H1 (cell line): ENCODE measurements around the gene ATF7. TPM values are rescaled to one million over a fixed set of nuclear protein-coding genes. Genes with fewer than 3 reads are reported as not detected.

Experiments
- CTCF ChIA-PET: fragments of 300-600 bp; sonication (Branson Sonifier 250); formaldehyde crosslinking; loops from one replicate; lab custom pipeline; 2021; ENCODE audit not compliant: partially characterized antibody; lab: Charles Lee
- POLR2A ChIA-PET: fragments of 300-600 bp; sonication (Branson Sonifier 250); formaldehyde crosslinking; loops from one replicate; lab custom pipeline; 2021; ENCODE audit warnings: inconsistent platforms; ENCODE audit not compliant: partially characterized antibody; lab: Charles Lee
- DNase-seq, 2 experiments: peaks; one replicate each; pipeline versions ENCODE4 v3.0.0 to v3.0.0-alpha.2; 2010 to 2022; ENCODE audit warnings: low spot score in 2 of 2, low read depth in 1 of 2, mixed read lengths in 1 of 2
- FAIRE-seq: peaks from 2 replicates; lab custom pipeline; 2011; peaks lifted over from hg19 to GRCh38; lab: Jason Lieb, UNC
- H2AFZ ChIP-seq: 2 replicates; pipeline ENCODE4 v1.8.1; 2012; ENCODE audit warnings: low read length, inconsistent platforms
- H2AK5ac ChIP-seq: 2 replicates; pipeline ENCODE4 v1.6.1; 2013; ENCODE audit warnings: low read depth, low read length
- H2BK120ac ChIP-seq: replicated peaks from 2 replicates; pipeline ENCODE3; 2013; ENCODE audit warnings: low read depth, low read length, inconsistent platforms
- H2BK12ac ChIP-seq: 2 replicates; pipeline ENCODE4 v1.6.1; 2013; ENCODE audit warnings: low read depth, low read length
- H2BK15ac ChIP-seq: 2 replicates; pipeline ENCODE4 v1.6.1; 2013; ENCODE audit warnings: low read length
- H2BK20ac ChIP-seq: 2 replicates; pipeline ENCODE4 v1.6.1; 2013; ENCODE audit warnings: low read length
- H2BK5ac ChIP-seq: 2 replicates; pipeline ENCODE4 v1.6.1; 2013; ENCODE audit warnings: low read depth, low read length
- H3K14ac ChIP-seq: 2 replicates; pipeline ENCODE4 v1.6.1; 2013; ENCODE audit warnings: inconsistent platforms; ENCODE audit not compliant: insufficient read length
- H3K18ac ChIP-seq: 2 replicates; pipeline ENCODE4 v1.6.1; 2013; ENCODE audit warnings: low read length; ENCODE audit errors: extremely low read depth
- H3K23ac ChIP-seq: 2 replicates; pipeline ENCODE4 v1.6.1; 2013; ENCODE audit warnings: inconsistent platforms; ENCODE audit not compliant: insufficient read length
- H3K23me2 ChIP-seq: 2 replicates; pipeline ENCODE4 v1.6.1; 2013; ENCODE audit warnings: low read depth, low read length
- H3K27ac ChIP-seq: 2 replicates; pipeline ENCODE4 v1.6.1; 2011; ENCODE audit warnings: low read depth, low read length, inconsistent platforms
- H3K27me3 ChIP-seq, 4 experiments: replicated peaks in 1 of 4; 1 replicate in 1 of 4; 2 replicates in 3 of 4; pipeline versions ENCODE4 v1.6.1 to v1.8.1; 2011 to 2013; ENCODE audit warnings: low read length in 3 of 4, mild to moderate bottlenecking in 3 of 4, inconsistent platforms in 2 of 4, mixed read lengths in 2 of 4, moderate library complexity in 1 of 4; ENCODE audit not compliant: control insufficient read depth in 3 of 4, insufficient read depth in 3 of 4; ENCODE audit errors: extremely low read depth in 1 of 4
- H3K36me3 ChIP-seq, 4 experiments: 2 replicates each; pipeline versions ENCODE4 v1.6.1 to v1.8.1; 2011 to 2013; ENCODE audit warnings: mild to moderate bottlenecking in 4 of 4, low read length in 3 of 4, moderate library complexity in 2 of 4, control low read depth in 1 of 4, inconsistent platforms in 1 of 4; ENCODE audit not compliant: insufficient read depth in 4 of 4, control insufficient read depth in 2 of 4
- H3K4ac ChIP-seq: replicated peaks from 2 replicates; pipeline ENCODE3; 2013; ENCODE audit warnings: low read length, low read depth, mixed read lengths, inconsistent platforms; ENCODE audit not compliant: insufficient read length
- H3K4me1 ChIP-seq, 4 experiments: replicated peaks in 1 of 4; 1 replicate in 1 of 4; 2 replicates in 3 of 4; pipeline versions ENCODE4 v1.6.1 to v1.8.1; 2011 to 2013; ENCODE audit warnings: low read length in 3 of 4, inconsistent platforms in 2 of 4, mixed read lengths in 1 of 4; ENCODE audit not compliant: insufficient read depth in 4 of 4, control insufficient read depth in 3 of 4
- H3K4me2 ChIP-seq, 2 experiments: 2 replicates each; pipeline versions ENCODE4 v1.6.1 to v1.8.1; 2011 to 2013; ENCODE audit warnings: low read depth in 2 of 2, low read length in 2 of 2, control low read depth in 1 of 2, inconsistent platforms in 1 of 2, mild to moderate bottlenecking in 1 of 2; ENCODE audit not compliant: insufficient read depth in 1 of 2
- H3K4me3 ChIP-seq, 4 experiments: fragments of 200-600, 300-600 bp in 1 of 4; sonication (generic), shearing (Covaris generic), sonication (Bioruptor Twin) in 1 of 4; 2 replicates each; pipeline versions ENCODE4 v1.5.1 to v1.8.1; 2011 to 2016; ENCODE audit warnings: low read length in 4 of 4, low read depth in 3 of 4, control low read depth in 2 of 4, inconsistent platforms in 2 of 4, mild to moderate bottlenecking in 2 of 4, mixed read lengths in 1 of 4, moderate library complexity in 1 of 4; ENCODE audit not compliant: insufficient read depth in 2 of 4; ENCODE audit errors: extremely low read depth in 1 of 4
- H3K56ac ChIP-seq: replicated peaks from 2 replicates; pipeline ENCODE3; 2013; ENCODE audit warnings: low read depth, mild to moderate bottlenecking, mixed read lengths, low read length, inconsistent platforms; ENCODE audit not compliant: insufficient read length
- H3K79me1 ChIP-seq: 2 replicates; pipeline ENCODE4 v1.6.1; 2013; ENCODE audit warnings: low read depth, low read length, control low read depth
- H3K79me2 ChIP-seq, 2 experiments: 2 replicates each; pipeline versions ENCODE4 v1.6.1 to v1.8.1; 2012 to 2013; ENCODE audit warnings: low read length in 2 of 2, mild to moderate bottlenecking in 2 of 2, inconsistent platforms in 1 of 2; ENCODE audit not compliant: insufficient read depth in 2 of 2, control insufficient read depth in 1 of 2
- H3K9ac ChIP-seq, 4 experiments: replicated peaks in 1 of 4; 1 replicate in 1 of 4; 2 replicates in 3 of 4; pipeline versions ENCODE4 v1.6.1 to v1.8.1; 2011 to 2013; ENCODE audit warnings: low read depth in 3 of 4, low read length in 3 of 4, control low read depth in 2 of 4, mild to moderate bottlenecking in 2 of 4, moderate library complexity in 2 of 4, inconsistent platforms in 1 of 4; ENCODE audit errors: extremely low read depth in 1 of 4
- H3K9me3 ChIP-seq, 2 experiments: 2 replicates each; pipeline versions ENCODE4 v1.6.1 to v1.8.1; 2012 to 2013; ENCODE audit warnings: mild to moderate bottlenecking in 2 of 2, moderate library complexity in 2 of 2, control low read depth in 1 of 2, inconsistent platforms in 1 of 2, low read depth in 1 of 2, low read length in 1 of 2, mixed read lengths in 1 of 2; ENCODE audit not compliant: insufficient read depth in 2 of 2
- H4K20me1 ChIP-seq, 2 experiments: replicated peaks in 1 of 2; 2 replicates each; pipeline versions ENCODE3 to v1.8.1; 2011 to 2013; ENCODE audit warnings: inconsistent platforms in 2 of 2, low read length in 2 of 2, mild to moderate bottlenecking in 1 of 2; ENCODE audit not compliant: insufficient read depth in 2 of 2, control insufficient read depth in 1 of 2
- H4K5ac ChIP-seq: 2 replicates; pipeline ENCODE4 v1.6.1; 2013; ENCODE audit warnings: low read length, low read depth, mixed read lengths, inconsistent platforms; ENCODE audit not compliant: insufficient read length
- H4K8ac ChIP-seq: 2 replicates; pipeline ENCODE4 v1.8.0; 2013; ENCODE audit warnings: mild to moderate bottlenecking, moderate library complexity, low read length, inconsistent platforms; ENCODE audit not compliant: insufficient read depth; ENCODE audit errors: extremely low read depth
- H4K91ac ChIP-seq: replicated peaks from 2 replicates; pipeline ENCODE3; 2013; ENCODE audit warnings: low read length, mixed read lengths, inconsistent platforms; ENCODE audit not compliant: insufficient read length
- EP300 ChIP-seq, 2 experiments: IDR thresholded peaks; 1 replicate in 1 of 2; 2 replicates in 1 of 2; pipeline ENCODE4 v1.6.1; 2011 to 2012; ENCODE audit warnings: low read depth in 2 of 2, low read length in 2 of 2, mild to moderate bottlenecking in 2 of 2, borderline replicate concordance in 1 of 2, inconsistent platforms in 1 of 2, moderate library complexity in 1 of 2
- KDM5A ChIP-seq: fragments of 200-600 bp; IDR thresholded peaks from 2 replicates; pipeline ENCODE4 v1.7.1; 2012; ENCODE audit warnings: mild to moderate bottlenecking, low read length, inconsistent platforms, mixed read lengths
- NANOG ChIP-seq: IDR thresholded peaks from 2 replicates; pipeline ENCODE4 v1.6.1; 2011; ENCODE audit warnings: low read length, low read depth, mild to moderate bottlenecking, inconsistent platforms; ENCODE audit not compliant: insufficient read depth, poor library complexity, severe bottlenecking
- NRF1 ChIP-seq: IDR thresholded peaks from 2 replicates; pipeline ENCODE4 v1.6.1; 2011; ENCODE audit warnings: mild to moderate bottlenecking, low read depth, low read length, improper control_type of control experiment
- PHF8 ChIP-seq: fragments of 200-600 bp; sonication (generic); conservative IDR thresholded peaks from 2 replicates; pipeline ENCODE4 v1.7.1; 2012; ENCODE audit warnings: low read depth, mild to moderate bottlenecking, inconsistent platforms, low read length, moderate library complexity
- POLR2A ChIP-seq, 2 experiments: IDR thresholded peaks; 1 replicate in 1 of 2; 2 replicates in 1 of 2; pipeline ENCODE4 v1.6.1; 2011; ENCODE audit warnings: low read depth in 2 of 2, low read length in 2 of 2, mild to moderate bottlenecking in 2 of 2; ENCODE audit errors: control extremely low read depth in 1 of 2
- POU5F1 ChIP-seq: IDR thresholded peaks from 2 replicates; pipeline ENCODE4 v1.6.1; 2011; ENCODE audit warnings: low read depth, mild to moderate bottlenecking, low read length, moderate library complexity
- RFX5 ChIP-seq: IDR thresholded peaks from 2 replicates; pipeline ENCODE4 v1.6.1; 2011; ENCODE audit warnings: low read depth, low read length, improper control_type of control experiment, borderline replicate concordance
- SP2 ChIP-seq: IDR thresholded peaks from 2 replicates; pipeline ENCODE4 v1.6.1; 2012; ENCODE audit warnings: mild to moderate bottlenecking, low read length, inconsistent platforms
- USF2 ChIP-seq: IDR thresholded peaks from 2 replicates; pipeline ENCODE4 v1.6.1; 2011; ENCODE audit warnings: low read length, improper control_type of control experiment
- WGBS, 2 experiments: shearing (Covaris generic) in 1 of 2; methylation state at CpG; one replicate each; pipeline versions ENCODE4 v1.1.6 to v1.1.7; 2013 to 2015; ENCODE audit warnings: low lambda C conversion rate in 2 of 2, mixed read lengths in 2 of 2, inconsistent platforms in 1 of 2, low coverage in 1 of 2, missing lambda C conversion rate in 1 of 2; ENCODE audit not compliant: insufficient replicate concordance in 2 of 2, insufficient coverage in 1 of 2, insufficient read length in 1 of 2; ENCODE audit errors: extremely low coverage in 1 of 2, missing lambda C conversion rate in 1 of 2; 5-methylcytosine and 5-hydroxymethylcytosine counted together
- polyA plus RNA-seq, 7 experiments: library from polyadenylated mRNA; depleted of rRNA in 3 of 7; stranded (reverse) in 5 of 7; unstranded in 2 of 7; fragments of >200 nt in 5 of 7; fragments of 200-250 nt in 2 of 7; gene quantifications; 1 replicate in 5 of 7; 2 replicates in 1 of 7; 4 replicates in 1 of 7; pipeline versions ENCODE4 v1.2.1 to v1.2.3, GENCODE V29; 2011 to 2013; ENCODE audit warnings: missing spikeins in 2 of 7, mixed read lengths in 2 of 7
- total RNA-seq: library from RNA; stranded (reverse); fragmentation: NEBNext Ultra II Directional; extraction: Animal tissue kit (Norgen Biotek cat#: 25700); gene quantifications from 2 replicates; pipeline ENCODE4 v1.2.1, GENCODE V29; 2021

ATF7 gene
- total and polyA plus RNA-seq, 2 of the 8 experiments (the other 6 are each of a cell fraction or from before 2014, with no cell fraction given): 10.1 to 16.6 TPM

DNA sequence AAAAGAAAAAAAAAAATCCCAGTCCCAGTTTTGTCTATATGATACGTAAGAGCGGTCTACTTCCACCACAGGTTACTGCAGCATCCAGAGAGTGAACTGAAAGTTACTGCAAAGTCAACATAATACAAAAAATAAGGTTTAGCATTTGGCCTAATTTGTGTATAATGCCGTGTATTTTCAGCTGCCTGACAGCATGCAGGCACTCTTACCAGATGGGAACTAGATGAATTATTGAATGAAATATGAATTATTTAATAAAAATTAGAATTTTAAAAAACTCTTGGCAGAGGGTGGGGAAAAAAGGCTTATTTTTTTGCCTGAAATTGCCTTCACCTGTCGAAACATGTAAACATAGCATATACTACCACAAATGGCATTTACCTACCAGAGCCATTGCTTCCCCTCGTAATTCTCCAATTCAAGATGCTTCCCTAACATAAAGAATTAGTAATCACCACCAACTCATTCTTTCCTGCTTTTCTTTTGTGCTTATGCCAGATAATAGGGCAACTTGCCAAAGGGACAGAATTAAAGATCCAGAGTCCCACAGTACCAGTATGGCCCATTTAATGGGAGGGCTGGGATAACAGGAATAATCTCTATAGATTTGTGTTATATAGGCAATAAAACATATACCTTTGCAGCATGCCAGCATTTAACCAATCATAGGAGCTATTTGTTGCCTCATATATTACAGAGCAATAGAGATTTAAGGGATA lies 31.1 kb downstream of the ATF7 start:
- Histone ChIP-seq H3K18ac (no peak overlapping the region), H3K14ac (no peak overlapping the region), H3K4me1 (peaks cover 0 to 6% (median 0%) of the 10 kb centered on the region in 4 experiments; a peak in 2 of 7 replicates), H4K5ac (no peak overlapping the region), H2BK15ac (no peak overlapping the region), H2AFZ (no peak overlapping the region), H2AK5ac (no peak overlapping the region), H3K4me2 (no peak overlapping the region), H3K79me1 (no peaks in the 10 kb centered on the region), H3K23ac (no peak overlapping the region), H2BK5ac (no peak overlapping the region), H2BK12ac (no peak overlapping the region), H3K56ac (no peak overlapping the region), H2BK20ac (no peak overlapping the region), H4K20me1 (no peaks in the 10 kb centered on the region), H3K9ac (no peak overlapping the region), H3K9me3 (no peaks in the 10 kb centered on the region), H3K23me2 (no peaks in the 10 kb centered on the region), H4K8ac (no peak overlapping the region), H3K4ac (no peak overlapping the region), H2BK120ac (no peak overlapping the region), H3K27ac (no peak overlapping the region), H3K27me3 (no peaks in the 10 kb centered on the region), H3K79me2 (no peaks in the 10 kb centered on the region), H3K36me3 (no peaks in the 10 kb centered on the region), H4K91ac (no peak overlapping the region), H3K4me3 (no peak overlapping the region)
- WGBS, 2 experiments: 97% methylated on average over 5 of the region's 5 CpGs; no CpG with 5 or more reads in 1 of the 2 experiments
- no peak for FAIRE-seq
- DNase-seq: no peak
- CTCF ChIA-PET: no interaction called here
- POLR2A ChIA-PET: no interaction called here
- TF ChIP-seq RFX5: no peak
- no peak for TF ChIP-seq POU5F1
- no peak for TF ChIP-seq EP300 (IDR thresholded peaks at IDR 0.05; ENCODE audit: borderline replicate concordance in 1 of 2, low read depth in 2 of 2, low read length in 2 of 2)
- TF ChIP-seq NANOG: no peak
- TF ChIP-seq USF2: no peak
- no peak for TF ChIP-seq SP2
- no peak for TF ChIP-seq PHF8
- TF ChIP-seq NRF1: no peak
- TF ChIP-seq KDM5A: no peak
- no peak for TF ChIP-seq POLR2A (IDR thresholded peaks at IDR 0.05; ENCODE audit: control extremely low read depth in 1 of 2, low read depth in 2 of 2, low read length in 2 of 2)
